Large intestine (tissue), 3 donors: ENCODE results near the gene UNC5B. TPM values are rescaled to one million over a fixed set of nuclear protein-coding genes. Genes with fewer than 3 reads are reported as not detected.

Experiments used
- DNase-seq, 2 donors: peaks; one replicate each; pipeline versions ENCODE4 v3.0.0 to v3.0.0-alpha.2; 2013
- H3K27ac ChIP-seq: one replicate; pipeline ENCODE4 v1.5.1; 2013; ENCODE audit warnings: low read length
- H3K27me3 ChIP-seq: 2 replicates; pipeline ENCODE4 v1.6.1; 2013; ENCODE audit warnings: low read length; ENCODE audit not compliant: control insufficient read depth, insufficient read depth
- H3K36me3 ChIP-seq: 2 replicates; pipeline ENCODE4 v1.6.1; 2013; ENCODE audit warnings: low read length; ENCODE audit not compliant: control insufficient read depth, insufficient read depth
- H3K4me1 ChIP-seq: one replicate; pipeline ENCODE4 v1.6.1; 2013; ENCODE audit warnings: low read length; ENCODE audit not compliant: control insufficient read depth, insufficient read depth
- H3K4me3 ChIP-seq: one replicate; pipeline ENCODE4 v1.5.1; 2013; ENCODE audit warnings: low read length
- H3K9me3 ChIP-seq: one replicate; pipeline ENCODE4 v1.6.1; 2013; ENCODE audit warnings: mild to moderate bottlenecking, low read depth, low read length, moderate library complexity; ENCODE audit not compliant: control insufficient read depth
- WGBS: methylation state at CpG from one replicate; pipeline ENCODE4 v1.1.5; 2013; ENCODE audit warnings: low lambda C conversion rate; ENCODE audit not compliant: insufficient coverage; 5-methylcytosine and 5-hydroxymethylcytosine counted together
- polyA plus RNA-seq: library from polyadenylated mRNA; unstranded; fragments of 120-200 nt; gene quantifications from one replicate; pipeline ENCODE4 v1.2.1, GENCODE V29; 2013

The UNC5B gene
- polyA plus RNA-seq, 1 donor: 10.5 TPM

DNA sequence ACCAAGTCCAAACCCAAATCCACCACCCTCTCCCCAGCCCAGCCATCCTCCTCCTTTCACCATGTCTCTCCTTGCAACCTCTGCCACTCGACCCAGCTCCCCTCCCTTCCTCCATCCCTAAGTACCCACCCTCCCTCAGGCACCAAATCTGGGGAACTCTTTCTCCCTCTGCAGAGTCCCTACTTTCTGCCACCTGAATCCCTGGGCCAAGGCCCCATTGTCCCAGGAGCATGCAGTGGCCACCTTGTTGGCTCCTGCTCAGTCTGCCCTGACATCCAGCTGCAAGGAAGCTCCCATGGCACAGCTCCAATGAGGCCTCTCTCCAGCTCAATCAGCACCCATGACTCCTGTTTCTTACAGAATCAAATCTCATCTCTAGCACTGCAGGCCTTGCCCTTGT is 5.5 kb upstream of the UNC5B start:
- H3K27me3 ChIP-seq: peaks cover 24% of the 10 kb centered on the region
- no peak overlapping the region for H3K4me3 ChIP-seq
- peaks cover 8% of the 10 kb centered on the region for H3K4me1 ChIP-seq
- H3K27ac ChIP-seq: no peak overlapping the region
- H3K36me3 ChIP-seq: no peaks in the 10 kb centered on the region
- no CpG with 5 or more reads among the region's 1 CpG for WGBS
- DNase-seq: no peak
- no peaks in the 10 kb centered on the region for H3K9me3 ChIP-seq

DNA sequence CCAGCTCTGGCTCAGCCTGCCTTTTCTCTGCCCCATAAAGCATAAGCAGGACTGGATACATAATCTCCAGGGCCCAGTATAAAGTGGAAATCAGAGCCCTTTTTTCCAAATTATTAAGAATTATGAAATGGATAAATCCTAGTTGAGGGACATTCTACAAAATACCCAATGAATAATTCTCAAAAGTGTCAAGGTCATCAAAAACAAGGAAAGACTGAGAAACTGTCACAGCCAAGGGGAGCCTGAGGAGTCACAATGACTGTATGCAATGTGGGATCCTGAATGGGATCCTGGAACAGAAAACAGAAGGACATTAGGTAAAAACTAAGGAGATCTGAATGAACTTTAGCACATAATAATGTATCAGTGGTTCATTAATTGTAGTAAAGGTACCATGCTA is 4.8 kb upstream of the UNC5B start:
- Histone ChIP-seq H3K9me3 (no peaks in the 10 kb centered on the region), H3K27me3 (peaks cover 24% of the 10 kb centered on the region), H3K4me3 (no peak overlapping the region), H3K4me1 (peaks cover 11% of the 10 kb centered on the region), H3K36me3 (no peaks in the 10 kb centered on the region), H3K27ac (no peak overlapping the region)
- DNase-seq: no peak

- H3K4me3 ChIP-seq: no peak overlapping the region
- H3K27me3 ChIP-seq: peaks cover 32% of the 10 kb centered on the region
- WGBS: no CpG with 5 or more reads among the region's 4 CpGs
- peaks cover 23% of the 10 kb centered on the region for H3K4me1 ChIP-seq
- DNase-seq: no peak
- no peaks in the 10 kb centered on the region for H3K36me3 ChIP-seq
- H3K9me3 ChIP-seq: no peaks in the 10 kb centered on the region
- H3K27ac ChIP-seq: no peak overlapping the region
Measured at GRCh38 chr10:71209352-71209715, 3.0 kb upstream of the UNC5B start.

GRCh38 chr10:71209731-71210541 is 2.4 kb upstream of the UNC5B start:
- Histone ChIP-seq H3K36me3 (no peaks in the 10 kb centered on the region), H3K27me3 (peaks cover 38% of the 10 kb centered on the region), H3K27ac (no peak overlapping the region), H3K4me3 (no peak overlapping the region), H3K9me3 (no peaks in the 10 kb centered on the region), H3K4me1 (peaks cover 24% of the 10 kb centered on the region)
- DNase-seq: no peak
- no CpG with 5 or more reads among the region's 5 CpGs for WGBS

GRCh38 chr10:71210542-71210871 is 1.9 kb upstream of the UNC5B start:
- Histone ChIP-seq H3K27ac (no peak overlapping the region), H3K9me3 (no peaks in the 10 kb centered on the region), H3K36me3 (no peaks in the 10 kb centered on the region), H3K27me3 (peaks cover 42% of the 10 kb centered on the region), H3K4me3 (no peak overlapping the region), H3K4me1 (peaks cover 24% of the 10 kb centered on the region)
- no peak for DNase-seq
- WGBS: 83% methylated on average over 2 of the region's 5 CpGs

DNA sequence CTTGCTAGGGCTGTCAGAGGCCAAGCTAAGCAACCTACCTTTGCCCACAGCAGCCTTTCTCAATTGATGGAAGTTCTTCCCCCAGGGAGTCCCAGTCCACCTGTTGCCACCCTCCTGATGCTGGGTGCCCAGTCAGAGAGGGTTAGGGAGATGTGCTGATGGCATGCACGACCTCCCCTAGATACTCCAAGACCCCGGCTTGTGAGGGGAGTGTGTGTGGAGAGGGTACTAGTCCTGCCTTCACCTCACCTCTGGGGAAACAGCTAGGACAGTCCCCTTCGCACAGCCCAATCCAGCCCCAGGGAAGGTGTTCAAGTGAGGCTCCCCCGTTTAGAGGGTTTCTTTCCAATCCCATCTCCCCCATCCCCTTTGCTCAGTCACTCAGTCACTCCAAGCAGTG is 1.3 kb upstream of the UNC5B start:
- H3K4me1 ChIP-seq: peaks cover 24% of the 10 kb centered on the region
- no peak overlapping the region for H3K27ac ChIP-seq
- H3K27me3 ChIP-seq: peaks cover 46% of the 10 kb centered on the region
- no peaks in the 10 kb centered on the region for H3K36me3 ChIP-seq
- no CpG with 5 or more reads among the region's 4 CpGs for WGBS
- H3K9me3 ChIP-seq: no peaks in the 10 kb centered on the region
- no peak for DNase-seq
- H3K4me3 ChIP-seq: no peak overlapping the region

DNA sequence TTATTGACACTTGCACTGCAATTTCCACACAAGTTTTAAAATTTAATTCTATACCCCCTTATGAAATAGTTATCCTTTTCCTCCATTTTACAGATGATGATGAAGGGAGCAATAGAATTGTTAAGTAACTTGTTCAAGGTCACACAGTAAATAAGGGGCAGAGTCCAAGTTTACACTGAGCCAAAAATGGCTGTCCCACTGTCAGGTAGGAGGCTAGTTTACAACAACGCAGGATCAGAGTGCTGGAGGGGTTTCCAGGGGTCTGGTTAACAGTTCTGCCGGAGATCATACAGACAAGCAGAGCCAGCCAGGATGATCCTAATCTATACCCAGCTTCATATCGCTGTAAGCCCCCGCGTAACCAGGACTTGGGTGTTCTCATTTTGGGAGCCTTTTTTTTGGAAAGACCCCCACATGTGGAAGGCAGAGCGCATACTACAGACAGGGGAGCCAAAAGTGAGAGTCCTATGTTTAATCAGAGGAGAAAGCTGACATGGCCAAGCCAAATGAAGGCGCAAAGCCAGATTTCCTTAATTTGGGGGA is 524 bp upstream of the UNC5B start:
- H3K4me1 ChIP-seq: peaks cover 24% of the 10 kb centered on the region
- no peaks in the 10 kb centered on the region for H3K9me3 ChIP-seq
- peak overlapping the region; percentile 39 for H3K4me3 ChIP-seq
- H3K27me3 ChIP-seq: peaks cover 54% of the 10 kb centered on the region
- no peaks in the 10 kb centered on the region for H3K36me3 ChIP-seq
- peak in 1 of 2 donors; percentile 66 for DNase-seq
- H3K27ac ChIP-seq: no peak overlapping the region
- WGBS: no CpG with 5 or more reads among the region's 7 CpGs

GRCh38 chr10:71213127-71213621 is 804 bp downstream of the UNC5B start:
- no CpG with 5 or more reads among the region's 36 CpGs for WGBS
- peaks cover 24% of the 10 kb centered on the region for H3K4me1 ChIP-seq
- peak overlapping the region; percentile 72 for H3K4me3 ChIP-seq
- peaks cover 64% of the 10 kb centered on the region for H3K27me3 ChIP-seq
- peak; percentile 59 to 86 for DNase-seq
- no peaks in the 10 kb centered on the region for H3K36me3 ChIP-seq
- H3K27ac ChIP-seq: peak overlapping the region; percentile 40
- no peaks in the 10 kb centered on the region for H3K9me3 ChIP-seq

DNA sequence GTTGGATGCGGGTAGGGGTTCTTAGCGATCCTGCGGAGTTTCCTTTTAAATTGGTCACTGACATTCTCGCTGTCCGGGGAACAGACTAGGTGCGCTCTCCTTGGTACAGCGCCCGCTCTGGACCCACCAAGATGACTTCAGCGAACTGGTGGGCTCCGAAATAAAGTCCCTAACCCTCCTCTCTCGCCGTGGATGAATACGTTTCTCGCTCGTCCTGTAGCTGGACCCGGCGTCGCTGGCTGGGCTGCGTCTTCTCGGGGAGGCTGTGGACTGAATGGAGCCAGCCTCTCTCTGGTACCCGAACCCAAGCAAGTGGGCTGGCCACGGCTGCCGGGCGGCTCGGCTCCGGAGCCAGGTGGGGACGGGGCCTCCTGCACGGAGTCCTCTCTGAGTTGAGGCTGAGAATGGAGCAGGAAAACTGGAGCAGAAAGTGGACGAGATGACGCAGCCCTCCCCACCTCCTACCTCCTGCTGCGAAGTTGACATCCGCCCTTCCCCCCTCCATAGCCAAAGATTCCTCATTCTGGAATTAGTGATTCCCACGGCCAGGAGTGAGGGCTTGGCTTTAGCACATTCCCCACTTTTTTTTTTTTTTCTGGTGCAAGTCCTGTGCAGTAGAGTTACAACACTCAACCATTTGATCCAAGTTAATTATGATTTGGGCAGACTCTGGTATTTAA is 1.5 kb downstream of the UNC5B start:
- 17% methylated on average over 1 of the region's 33 CpGs for WGBS
- Histone ChIP-seq H3K9me3 (no peaks in the 10 kb centered on the region), H3K27ac (no peak overlapping the region), H3K36me3 (no peaks in the 10 kb centered on the region), H3K27me3 (peaks cover 67% of the 10 kb centered on the region), H3K4me1 (peaks cover 24% of the 10 kb centered on the region), H3K4me3 (peak overlapping the region; percentile 72)
- peak in 1 of 2 donors; percentile 47 for DNase-seq

DNA sequence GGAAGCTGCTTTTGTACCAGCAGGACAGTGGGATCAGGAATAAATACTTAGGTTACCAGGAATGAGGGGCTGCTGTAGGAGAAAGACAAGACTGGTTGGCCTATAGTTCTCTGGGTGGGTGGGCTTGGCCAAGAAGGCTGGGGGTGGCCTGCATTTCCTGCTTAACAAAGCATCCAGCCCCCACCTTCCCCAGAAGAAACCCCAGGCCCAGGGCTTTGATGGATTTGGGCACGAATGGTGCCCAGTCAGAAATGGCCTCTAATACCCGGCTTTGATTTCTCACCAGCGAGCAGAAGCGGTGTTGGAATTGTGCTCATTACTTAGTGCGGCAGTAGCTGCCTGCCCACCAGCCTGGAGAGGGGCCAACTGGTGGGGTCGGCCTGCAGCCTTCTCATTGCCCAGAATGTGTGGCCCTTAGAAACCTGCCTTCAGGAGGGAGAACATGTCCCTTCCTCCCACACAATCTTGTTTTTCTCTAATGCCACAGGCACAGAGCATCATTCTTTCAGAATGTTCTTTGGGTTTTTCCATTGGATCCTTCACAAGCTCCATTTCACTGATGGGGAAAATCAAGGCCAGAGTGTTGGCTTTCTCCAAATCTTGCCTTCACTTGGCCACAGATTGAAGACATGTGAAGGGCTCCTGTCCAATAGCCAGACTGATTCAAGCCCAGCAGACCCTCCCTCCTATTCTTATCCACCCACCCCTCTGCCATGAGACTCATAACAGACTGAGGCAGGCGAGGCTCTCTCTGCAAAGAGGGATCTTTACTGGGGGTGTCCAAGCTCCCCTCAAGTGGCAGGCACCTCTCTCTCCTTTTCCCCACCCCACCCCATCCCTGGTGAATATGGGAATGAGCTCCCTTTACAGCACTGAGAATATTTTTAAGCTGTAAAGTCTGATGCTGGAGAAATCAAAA is 2.5 kb downstream of the UNC5B start:
- Histone ChIP-seq H3K27ac (no peak overlapping the region), H3K4me3 (peak overlapping the region; percentile 72), H3K36me3 (no peaks in the 10 kb centered on the region), H3K27me3 (peaks cover 60% of the 10 kb centered on the region), H3K4me1 (peaks cover 24% of the 10 kb centered on the region), H3K9me3 (no peaks in the 10 kb centered on the region)
- WGBS: no CpG with 5 or more reads among the region's 7 CpGs
- DNase-seq: no peak
